ENCODE measurements around the gene SLC16A3.
"Not testable (repeated sequence)": the region's sequence is repeated elsewhere in the genome, so short reads cannot be mapped to it uniquely, and the experiment has no call there.

SLC16A3 gene

GRCh38 chr17:82228842-82229697 lies at the start of gene SLC16A3:
TSS of gene SLC16A3 (plus strand) at chr17:82229042. CDS start at chr17:82236009, 6,967 bp downstream.
- peak; percentile 57 for DNase-seq

- DNase-seq: no peak
Observed at GRCh38 chr17:82179412-82179811, 49.4 kb upstream of the SLC16A3 start.

- no peak for DNase-seq
Observed at GRCh38 chr17:82179946-82180475, 48.8 kb upstream of the SLC16A3 start.

- no peak for DNase-seq
Observed at GRCh38 chr17:82180776-82181528, 47.9 kb upstream of the SLC16A3 start.

- no peak for DNase-seq
Observed at GRCh38 chr17:82184761-82185160, 44.1 kb upstream of the SLC16A3 start.

GRCh38 chr17:82186221-82186620 lies 42.6 kb upstream of the SLC16A3 start:
- no peak for DNase-seq

GRCh38 chr17:82187500-82187899 lies 41.3 kb upstream of the SLC16A3 start:
- no peak for DNase-seq

GRCh38 chr17:82188001-82188961 lies 40.6 kb upstream of the SLC16A3 start:
- DNase-seq: no peak

GRCh38 chr17:82193050-82193449 lies 35.8 kb upstream of the SLC16A3 start:
- DNase-seq: not testable (repeated sequence)

- no peak for DNase-seq
Observed at GRCh38 chr17:82193520-82194220, 35.2 kb upstream of the SLC16A3 start.

GRCh38 chr17:82194765-82195164 lies 34.1 kb upstream of the SLC16A3 start:
- no peak for DNase-seq

- no peak for DNase-seq
Observed at GRCh38 chr17:82195675-82196672, 32.9 kb upstream of the SLC16A3 start.

GRCh38 chr17:82198092-82198491 lies 30.8 kb upstream of the SLC16A3 start:
- no peak for DNase-seq

- no peak for DNase-seq
Observed at GRCh38 chr17:82199496-82199895, 29.3 kb upstream of the SLC16A3 start.

- no peak for DNase-seq
Observed at GRCh38 chr17:82200135-82200534, 28.7 kb upstream of the SLC16A3 start.

- peak; percentile 68 for DNase-seq
Observed at GRCh38 chr17:82200743-82201497, 27.9 kb upstream of the SLC16A3 start.

- no peak for DNase-seq
Observed at GRCh38 chr17:82201498-82201910, 27.3 kb upstream of the SLC16A3 start.

GRCh38 chr17:82202981-82203380 lies 25.9 kb upstream of the SLC16A3 start:
- no peak for DNase-seq

GRCh38 chr17:82203920-82204319 lies 24.9 kb upstream of the SLC16A3 start:
- no peak for DNase-seq
